Fibroblast of villous mesenchyme (primary cell): ENCODE data around the gene PRKAB1. TPM values are rescaled to one million over a fixed set of nuclear protein-coding genes. Genes with fewer than 3 reads are reported as not detected.

Source experiments
- DNase-seq: peaks from one replicate; pipeline ENCODE4 v3.0.0-alpha.2; 2010; ENCODE audit warnings: low read depth
- H3K4me3 ChIP-seq: 2 replicates; pipeline ENCODE4 v1.5.1; 2011; ENCODE audit warnings: low read depth, mild to moderate bottlenecking, low read length
- CTCF ChIP-seq: IDR thresholded peaks from 2 replicates; pipeline ENCODE4 v1.5.1; 2012; ENCODE audit warnings: low read depth, mild to moderate bottlenecking, low read length; ENCODE audit not compliant: insufficient read depth
- total RNA-seq: library from RNA; depleted of rRNA; stranded (reverse); fragments of >200 nt; gene quantifications from 2 replicates; pipeline ENCODE4 v1.2.3, GENCODE V29; 2012

The PRKAB1 gene
- total RNA-seq, 1 donor, result 16.0 TPM

- no peak for TF ChIP-seq CTCF
- no peak for DNase-seq
- no peak overlapping the region for H3K4me3 ChIP-seq
Measured at GRCh38 chr12:119678459-119678858, 10.5 kb downstream of the PRKAB1 start.

DNA sequence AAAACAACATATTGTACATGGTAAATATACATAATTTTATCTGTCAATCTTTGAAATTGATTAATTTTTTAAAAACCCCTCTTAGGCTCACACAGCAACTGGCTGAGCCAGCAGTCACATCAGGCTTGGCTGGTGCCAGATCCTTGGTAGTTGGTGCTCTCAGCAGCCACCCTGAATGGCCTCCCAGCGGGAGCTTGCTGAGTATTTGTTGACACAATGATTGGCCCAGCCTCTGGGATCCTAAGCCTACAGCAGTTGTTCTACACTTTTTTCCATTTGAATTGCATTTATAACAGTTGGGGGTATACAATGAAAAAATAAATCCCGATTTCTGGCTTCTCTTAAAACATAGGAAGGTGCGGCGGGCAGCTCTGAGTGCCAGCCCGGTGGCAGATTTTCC lies 11.1 kb downstream of the PRKAB1 start:
- DNase-seq, result no peak
- H3K4me3 ChIP-seq, result no peak overlapping the region
- TF ChIP-seq CTCF, result no peak

- TF ChIP-seq CTCF, result no peak
- DNase-seq, result no peak
- H3K4me3 ChIP-seq, result no peak overlapping the region
Measured at GRCh38 chr12:119679490-119679889, 11.6 kb downstream of the PRKAB1 start.

DNA sequence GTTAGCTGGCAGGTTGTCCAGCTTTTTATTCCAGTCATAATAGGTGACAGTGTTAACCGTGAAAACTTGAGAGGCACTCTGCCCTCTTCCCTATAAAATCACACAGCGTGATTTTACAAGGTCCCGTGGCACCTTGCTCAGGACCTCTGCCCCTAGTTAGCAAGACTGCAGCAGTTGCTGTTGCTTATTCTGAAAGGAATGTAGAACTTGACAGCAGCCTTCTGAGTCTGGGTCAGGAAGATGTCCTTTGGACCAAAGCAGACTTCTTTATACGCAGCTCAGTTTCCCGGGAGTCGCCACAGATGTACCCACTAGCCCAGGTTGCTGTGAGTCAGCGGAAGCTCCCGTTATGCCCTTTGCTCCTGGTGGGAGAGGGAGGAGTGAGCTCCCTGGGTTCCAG lies 13.2 kb downstream of the PRKAB1 start:
- no peak overlapping the region for H3K4me3 ChIP-seq
- DNase-seq, result no peak
- no peak for TF ChIP-seq CTCF

GRCh38 chr12:119681728-119682638 lies 14.1 kb downstream of the PRKAB1 start:
- H3K4me3 ChIP-seq, result no peak overlapping the region
- DNase-seq, result no peak
- TF ChIP-seq CTCF, result no peak

GRCh38 chr12:119682639-119683252 lies 14.8 kb downstream of the PRKAB1 start:
- TF ChIP-seq CTCF, result no peak
- H3K4me3 ChIP-seq, result no peak overlapping the region
- peak; percentile 20 for DNase-seq
